HepG2 (cell line): ENCODE measurements around the gene SRCIN1. TPM values are rescaled to one million over a fixed set of nuclear protein-coding genes. Genes with fewer than 3 reads are reported as not detected.
"Not testable (repeated sequence)": the region's sequence is repeated elsewhere in the genome, so short reads cannot be mapped to it uniquely, and the experiment has no call there.

Source experiments
- ATAC-seq: fragments of 200-7000 bp; cut with Tn5 transposase; 3 replicates; pipeline ENCODE4 v1.9.1; 2020; ENCODE audit warnings: mild to moderate bottlenecking, moderate library complexity
- BruUV-seq: library from RNA; stranded (reverse); fragments of 400-500 nt; replicated peaks from 2 replicates; lab custom pipeline; 2021; lab: Mats Ljungman, UMichigan
- CTCF ChIA-PET: fragments of 300-600 bp; formaldehyde crosslinking; extraction: SDS; loops from one replicate; lab custom pipeline; 2021; ENCODE audit warnings: low total read pairs, inconsistent platforms, low intra/inter-chr PET ratio; lab: Yijun Ruan, JAX
- POLR2A ChIA-PET: fragments of 350-600 bp; sonication (Branson Sonifier 250); formaldehyde crosslinking; loops from one replicate; lab custom pipeline; 2020; ENCODE audit warnings: antibody characterized with exemption, inconsistent platforms; lab: Yijun Ruan, JAX
- DNase-seq: peaks from one replicate; pipeline ENCODE4 v3.0.0-alpha.2; 2015; ENCODE audit warnings: low spot score
- FAIRE-seq: peaks from 3 replicates; lab custom pipeline; 2011; peaks lifted over from hg19 to GRCh38; lab: Jason Lieb, UNC
- H2AFZ ChIP-seq: one replicate; pipeline ENCODE4 v1.6.1; 2011; ENCODE audit warnings: low read length, inconsistent platforms
- H3K27ac ChIP-seq: fragments of 300-600 bp; 3 replicates; pipeline ENCODE4 v1.8.0; 2011; ENCODE audit warnings: mixed run types, mild to moderate bottlenecking, mixed read lengths, low read length, inconsistent platforms; ENCODE audit not compliant: insufficient read depth; ENCODE audit errors: extremely low read length
- H3K27me3 ChIP-seq, 2 experiments: fragments of 200-600 bp in 1 of 2; 2 replicates in 1 of 2; 3 replicates in 1 of 2; pipeline versions ENCODE4 v1.6.0 to v1.8.0; 2011; ENCODE audit warnings: low read length in 2 of 2, mild to moderate bottlenecking in 2 of 2, moderate library complexity in 2 of 2, inconsistent platforms in 1 of 2; ENCODE audit not compliant: insufficient read depth in 2 of 2, control insufficient read depth in 1 of 2
- H3K36me3 ChIP-seq, 2 experiments: fragments of 200-600 bp in 1 of 2; replicated peaks in 1 of 2; 2 replicates in 1 of 2; 3 replicates in 1 of 2; pipeline versions ENCODE4 v1.5.1 to v1.8.0; 2011; ENCODE audit warnings: low read length in 2 of 2, inconsistent platforms in 1 of 2; ENCODE audit not compliant: insufficient read depth in 2 of 2, control insufficient read depth in 1 of 2
- H3K4me1 ChIP-seq: 2 replicates; pipeline ENCODE4 v1.5.1; 2012; ENCODE audit warnings: low read length, inconsistent platforms; ENCODE audit not compliant: insufficient read depth
- H3K4me2 ChIP-seq: 2 replicates; pipeline ENCODE4 v1.6.0; 2011; ENCODE audit warnings: low read depth, low read length, inconsistent platforms
- H3K4me3 ChIP-seq, 3 experiments: fragments of 200-600 bp in 1 of 3; sonication (generic), shearing (Covaris generic) in 1 of 3; replicated peaks in 1 of 3; 2 replicates each; pipeline ENCODE4 v1.5.1; 2011 to 2016; ENCODE audit warnings: low read length in 3 of 3, inconsistent platforms in 2 of 3, low read depth in 2 of 3, mild to moderate bottlenecking in 2 of 3, control low read depth in 1 of 3, mixed read lengths in 1 of 3; ENCODE audit not compliant: insufficient read depth in 1 of 3
- H3K79me2 ChIP-seq: one replicate; pipeline ENCODE4 v1.6.1; 2011; ENCODE audit warnings: low read length, inconsistent platforms; ENCODE audit not compliant: insufficient read depth
- H3K9ac ChIP-seq: 2 replicates; pipeline ENCODE4 v1.6.0; 2011; ENCODE audit warnings: mild to moderate bottlenecking, low read depth, low read length, inconsistent platforms; ENCODE audit not compliant: insufficient read depth
- H3K9me3 ChIP-seq: 2 replicates; pipeline ENCODE4 v1.5.1; 2012; ENCODE audit warnings: mild to moderate bottlenecking, low read length
- H4K20me1 ChIP-seq: 2 replicates; pipeline ENCODE4 v1.6.0; 2011; ENCODE audit warnings: inconsistent platforms, mild to moderate bottlenecking, low read length, moderate library complexity; ENCODE audit not compliant: insufficient read depth
- ELF3 ChIP-seq: IDR thresholded peaks from 2 replicates; pipeline ENCODE4 v1.6.1; 2016; ENCODE audit warnings: missing genetic modification reagents, missing compliant biosample characterization
- POLR2A ChIP-seq, 2 experiments: IDR thresholded peaks; 2 replicates each; pipeline ENCODE4 v1.6.1; 2011; ENCODE audit warnings: low read depth in 2 of 2, low read length in 2 of 2, mild to moderate bottlenecking in 1 of 2, moderate library complexity in 1 of 2; ENCODE audit not compliant: insufficient read depth in 1 of 2
- WGBS: methylation state at CpG from one replicate; pipeline ENCODE4 v1.1.6; 2017; ENCODE audit warnings: low lambda C conversion rate; 5-methylcytosine and 5-hydroxymethylcytosine counted together
- in situ Hi-C: cut with HindIII; loops from 2 replicates; pipeline ENCODE4 v1.10.0; 2017; ENCODE audit warnings: low pct_unique_long_range_greater_than_20kb; ENCODE audit not compliant: extremely low pct_ligation_motif_present
- intact Hi-C: fragments of 100-400 bp; cut with micrococcal nuclease; formaldehyde crosslinking; loops from one replicate; pipeline ENCODE4 v1.10.0; 2022; ENCODE audit not compliant: unreplicated experiment
- polyA plus RNA-seq, 8 experiments: library from polyadenylated mRNA; depleted of rRNA in 3 of 8; stranded (reverse) in 7 of 8; unstranded in 1 of 8; fragments of >200 nt; fragmentation: Illumina TruSeq in 4 of 8; extraction: Trizol in 4 of 8; gene quantifications; 2 replicates each; pipeline versions ENCODE4 v1.2.1 to v1.2.3, GENCODE V29; 2011 to 2016; ENCODE audit warnings: low read depth in 4 of 8, missing spikeins in 1 of 8, mixed read lengths in 1 of 8; ENCODE audit not compliant: insufficient read depth in 1 of 8
- total RNA-seq, 5 experiments: library from RNA; depleted of rRNA; stranded (reverse); fragments of >200 nt; fragmentation: Illumina TruSeq; extraction: Trizol; gene quantifications; 2 replicates each; pipeline ENCODE4 v1.2.3, GENCODE V29; 2016; ENCODE audit warnings: low read depth in 1 of 5
- TF ChIP-seq, protein P1 (sequence below): sonication (generic); formaldehyde crosslinking; IDR thresholded peaks from 2 replicates; pipeline ENCODE4; 2020; ENCODE audit warnings: missing genetic modification reagents, mild to moderate bottlenecking, borderline replicate concordance
- TF ChIP-seq, protein P2 (sequence below): sonication (generic); formaldehyde crosslinking; IDR thresholded peaks from 2 replicates; pipeline ENCODE4 v1.4.0; 2020; ENCODE audit warnings: mild to moderate bottlenecking, missing genetic modification reagents

Gene SRCIN1
- total and polyA plus RNA-seq, 2 of the 13 experiments (the other 11 are each of a cell fraction or from before 2014, with no cell fraction given) = 1.2 to 9.6 TPM

DNA sequence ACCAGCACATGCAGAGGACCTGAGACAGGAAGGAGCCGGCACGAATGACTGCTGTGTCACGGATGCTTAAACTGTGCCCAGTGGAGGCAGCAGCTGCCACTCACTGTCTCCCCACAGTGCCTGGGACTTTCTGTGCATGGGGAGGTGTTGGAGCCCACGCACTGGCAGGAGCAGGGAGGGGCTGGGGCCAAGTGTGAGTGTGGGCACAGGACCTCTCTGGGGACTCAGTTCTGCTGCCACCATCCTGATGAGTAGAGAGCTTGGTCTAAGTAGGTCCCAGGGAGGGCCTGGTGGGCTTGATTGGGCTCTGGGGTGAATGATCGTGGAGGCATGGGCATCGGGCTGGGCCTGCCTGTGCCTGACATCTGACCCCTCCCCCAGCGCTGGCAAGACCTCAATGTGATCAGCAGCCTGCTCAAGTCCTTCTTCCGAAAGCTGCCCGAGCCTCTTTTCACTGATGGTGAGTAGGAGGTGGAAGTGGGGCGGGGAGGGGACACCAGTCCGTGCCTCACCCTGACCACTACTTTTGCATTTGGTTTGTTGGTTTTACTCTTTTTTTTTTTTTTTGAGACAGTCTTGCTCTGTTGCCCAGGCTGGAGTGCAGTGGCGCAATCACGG, 120.0 kb downstream of the SRCIN1 start:
- not testable (repeated sequence) for FAIRE-seq
- CTCF ChIA-PET = interaction anchor here (1.4 to 3.9 kb wide), 2 partner anchors 41 to 62 kb away, joined by 9 to 21 read pairs; no protein-coding TSS in a partner anchor

DNA sequence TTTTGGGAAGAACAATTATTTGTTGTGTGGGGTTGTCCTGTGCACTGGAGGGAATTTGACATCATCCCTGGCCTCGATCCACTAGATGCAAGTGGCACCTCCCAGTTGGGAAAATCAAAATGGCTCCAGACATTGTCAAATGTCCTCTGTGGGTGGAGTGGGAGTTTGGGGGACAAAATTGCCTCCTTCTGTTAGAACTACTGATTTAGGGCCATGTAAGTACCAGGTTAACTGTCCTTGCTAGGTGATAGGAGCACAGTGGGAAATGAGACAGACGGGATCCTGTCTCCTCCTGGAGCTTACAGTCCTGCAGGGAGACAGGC, 120.6 kb downstream of the SRCIN1 start:
- Histone ChIP-seq H3K27me3 (peaks cover 6 to 35% of the 10 kb centered on the region in 2 experiments; a peak in 4 of 5 replicates), H2AFZ (no peak overlapping the region), H3K9ac (no peak overlapping the region), H3K4me2 (no peak overlapping the region), H3K27ac (no peak overlapping the region), H3K4me3 (no peak overlapping the region), H3K36me3 (no peaks in the 10 kb centered on the region), H4K20me1 (no peaks in the 10 kb centered on the region)
- DNase-seq (no peak), ATAC-seq (no peak), FAIRE-seq (no peak)
- no TSS peak for BruUV-seq
- intact Hi-C loops = loop anchor here (2.0 to 5.0 kb wide), 3 partner anchors 40 to 138 kb away; no protein-coding TSS in a partner anchor
- POLR2A ChIA-PET = no interaction called here
- TF ChIP-seq, protein P1, sequence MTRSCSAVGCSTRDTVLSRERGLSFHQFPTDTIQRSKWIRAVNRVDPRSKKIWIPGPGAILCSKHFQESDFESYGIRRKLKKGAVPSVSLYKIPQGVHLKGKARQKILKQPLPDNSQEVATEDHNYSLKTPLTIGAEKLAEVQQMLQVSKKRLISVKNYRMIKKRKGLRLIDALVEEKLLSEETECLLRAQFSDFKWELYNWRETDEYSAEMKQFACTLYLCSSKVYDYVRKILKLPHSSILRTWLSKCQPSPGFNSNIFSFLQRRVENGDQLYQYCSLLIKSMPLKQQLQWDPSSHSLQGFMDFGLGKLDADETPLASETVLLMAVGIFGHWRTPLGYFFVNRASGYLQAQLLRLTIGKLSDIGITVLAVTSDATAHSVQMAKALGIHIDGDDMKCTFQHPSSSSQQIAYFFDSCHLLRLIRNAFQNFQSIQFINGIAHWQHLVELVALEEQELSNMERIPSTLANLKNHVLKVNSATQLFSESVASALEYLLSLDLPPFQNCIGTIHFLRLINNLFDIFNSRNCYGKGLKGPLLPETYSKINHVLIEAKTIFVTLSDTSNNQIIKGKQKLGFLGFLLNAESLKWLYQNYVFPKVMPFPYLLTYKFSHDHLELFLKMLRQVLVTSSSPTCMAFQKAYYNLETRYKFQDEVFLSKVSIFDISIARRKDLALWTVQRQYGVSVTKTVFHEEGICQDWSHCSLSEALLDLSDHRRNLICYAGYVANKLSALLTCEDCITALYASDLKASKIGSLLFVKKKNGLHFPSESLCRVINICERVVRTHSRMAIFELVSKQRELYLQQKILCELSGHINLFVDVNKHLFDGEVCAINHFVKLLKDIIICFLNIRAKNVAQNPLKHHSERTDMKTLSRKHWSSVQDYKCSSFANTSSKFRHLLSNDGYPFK (CRISPR knock-in tag) = no peak
- TF ChIP-seq, protein P2, sequence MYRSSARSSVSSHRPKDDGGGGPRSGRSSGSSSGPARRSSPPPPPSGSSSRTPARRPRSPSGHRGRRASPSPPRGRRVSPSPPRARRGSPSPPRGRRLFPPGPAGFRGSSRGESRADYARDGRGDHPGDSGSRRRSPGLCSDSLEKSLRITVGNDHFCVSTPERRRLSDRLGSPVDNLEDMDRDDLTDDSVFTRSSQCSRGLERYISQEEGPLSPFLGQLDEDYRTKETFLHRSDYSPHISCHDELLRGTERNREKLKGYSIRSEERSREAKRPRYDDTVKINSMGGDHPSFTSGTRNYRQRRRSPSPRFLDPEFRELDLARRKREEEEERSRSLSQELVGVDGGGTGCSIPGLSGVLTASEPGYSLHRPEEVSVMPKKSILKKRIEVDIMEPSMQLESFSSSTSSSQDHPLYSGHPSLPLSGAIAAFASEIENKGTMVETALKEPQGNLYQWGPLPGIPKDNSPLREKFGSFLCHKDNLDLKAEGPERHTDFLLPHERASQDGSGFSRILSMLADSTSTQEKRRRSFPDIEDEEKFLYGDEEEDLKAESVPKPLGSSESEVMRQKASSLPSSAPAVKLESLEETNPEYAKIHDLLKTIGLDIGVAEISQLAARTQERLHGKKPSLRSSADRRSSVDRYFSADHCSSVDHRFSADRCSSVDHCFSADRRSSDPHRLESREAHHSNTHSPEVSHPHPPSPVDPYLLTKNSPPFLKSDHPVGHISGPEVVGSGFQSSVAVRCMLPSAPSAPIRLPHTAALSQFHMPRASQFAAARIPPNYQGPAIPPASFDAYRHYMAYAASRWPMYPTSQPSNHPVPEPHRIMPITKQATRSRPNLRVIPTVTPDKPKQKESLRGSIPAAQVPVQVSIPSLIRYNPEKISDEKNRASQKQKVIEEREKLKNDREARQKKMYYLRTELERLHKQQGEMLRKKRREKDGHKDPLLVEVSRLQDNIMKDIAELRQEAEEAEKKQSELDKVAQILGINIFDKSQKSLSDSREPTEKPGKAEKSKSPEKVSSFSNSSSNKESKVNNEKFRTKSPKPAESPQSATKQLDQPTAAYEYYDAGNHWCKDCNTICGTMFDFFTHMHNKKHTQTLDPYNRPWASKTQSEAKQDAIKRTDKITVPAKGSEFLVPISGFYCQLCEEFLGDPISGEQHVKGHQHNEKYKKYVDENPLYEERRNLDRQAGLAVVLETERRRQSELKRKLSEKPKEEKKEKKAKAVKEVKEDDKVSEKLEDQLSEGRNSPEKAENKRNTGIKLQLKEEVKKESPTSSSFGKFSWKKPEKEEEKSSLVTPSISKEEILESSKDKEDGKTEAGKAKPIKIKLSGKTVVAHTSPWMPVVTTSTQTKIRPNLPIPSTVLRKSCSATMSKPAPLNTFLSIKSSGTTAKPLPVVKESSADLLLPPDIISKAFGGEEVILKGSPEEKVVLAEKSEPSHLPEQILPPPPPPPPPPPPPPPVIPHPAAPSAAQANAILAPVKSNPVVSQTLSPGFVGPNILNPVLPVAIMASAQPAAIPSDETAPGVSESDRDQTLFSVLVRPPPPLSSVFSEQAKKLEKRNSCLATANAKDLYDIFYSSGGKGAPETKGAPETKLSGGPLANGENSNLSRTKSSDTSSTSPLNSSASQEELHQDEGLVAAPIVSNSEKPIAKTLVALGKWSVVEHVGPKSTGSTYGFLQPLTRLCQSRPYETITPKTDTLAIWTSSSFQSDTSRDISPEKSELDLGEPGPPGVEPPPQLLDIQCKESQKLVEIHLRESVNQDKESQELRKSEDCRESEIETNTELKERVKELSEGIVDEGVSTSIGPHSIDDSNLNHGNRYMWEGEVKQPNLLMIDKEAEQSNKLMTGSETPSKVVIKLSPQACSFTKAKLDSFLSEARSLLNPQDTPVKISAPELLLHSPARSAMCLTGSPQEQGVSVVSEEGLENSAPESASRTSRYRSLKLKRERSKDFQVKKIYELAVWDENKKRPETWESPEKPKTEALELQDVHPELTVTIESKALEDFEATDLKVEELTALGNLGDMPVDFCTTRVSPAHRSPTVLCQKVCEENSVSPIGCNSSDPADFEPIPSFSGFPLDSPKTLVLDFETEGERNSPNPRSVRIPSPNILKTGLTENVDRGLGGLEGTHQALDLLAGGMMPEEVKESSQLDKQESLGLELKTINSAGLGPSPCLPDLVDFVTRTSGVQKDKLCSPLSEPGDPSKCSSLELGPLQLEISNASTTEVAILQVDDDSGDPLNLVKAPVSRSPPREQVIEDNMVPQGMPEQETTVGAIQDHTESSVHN (CRISPR knock-in tag) = no peak
- TF ChIP-seq ELF3 (CRISPR knock-in tag) = no peak
- TF ChIP-seq, all 625 proteins: peak for 0
- in situ Hi-C loops = no loop called here
- 4% methylated on average over 2 of the region's 2 CpGs for WGBS
- CTCF ChIA-PET = interaction anchor here (1.4 to 3.9 kb wide), 2 partner anchors 41 to 61 kb away, joined by 9 to 21 read pairs; no protein-coding TSS in a partner anchor
- H3K79me2 ChIP-seq = no peaks in the 10 kb centered on the region
- peaks cover 4% of the 10 kb centered on the region; the same call in 1 of the 2 replicates for H3K4me1 ChIP-seq
- H3K9me3 ChIP-seq = no peaks in the 10 kb centered on the region

More for the DNA sequence above, 120.0 kb downstream of the SRCIN1 start:
- DNase-seq, H3K36me3 ChIP-seq, POLR2A ChIA-PET, H3K27ac ChIP-seq, H3K9ac ChIP-seq, H3K4me2 ChIP-seq, H3K9me3 ChIP-seq, BruUV-seq, H2AFZ ChIP-seq, H4K20me1 ChIP-seq, H3K79me2 ChIP-seq, H3K4me1 ChIP-seq, ATAC-seq, in situ Hi-C loops, H3K4me3 ChIP-seq: not testable (repeated sequence)
- intact Hi-C loops = loop anchor here (2.0 to 5.0 kb wide), 3 partner anchors 41 to 138 kb away; no protein-coding TSS in a partner anchor
- peaks cover 7 to 41% of the 10 kb centered on the region in 2 experiments; a peak in 4 of 5 replicates for H3K27me3 ChIP-seq
- WGBS = 24% methylated on average over 13 of the region's 13 CpGs
- 0 out of 4 replicates have a peak, but pooled peaks of 1 of the 2 experiments have one; percentile 16 for TF ChIP-seq POLR2A (IDR thresholded peaks at IDR 0.05; ENCODE audit: insufficient read depth in 1 of 2, low read depth in 2 of 2, low read length in 2 of 2)
